K562 (cell line): ENCODE measurements around the gene MEX3A. TPM values are rescaled to one million over a fixed set of nuclear protein-coding genes. Genes with fewer than 3 reads are reported as not detected.
A peak's percentile ranks its signal among the peaks of the same experiment; 100 is the strongest.

Experiments
- ATAC-seq: fragments of 200-7000 bp; cut with Tn5 transposase; 3 replicates; pipeline ENCODE4 v1.9.1; 2020; ENCODE audit warnings: moderate library complexity
- BruUV-seq: library from RNA; stranded (reverse); fragments of 400-500 nt; replicated peaks from 2 replicates; lab custom pipeline; 2021; lab: Mats Ljungman, UMichigan
- CTCF ChIA-PET: fragments of 300-600 bp; formaldehyde crosslinking; extraction: SDS; loops from one replicate; lab custom pipeline; 2021; ENCODE audit warnings: low intra/inter-chr PET ratio; lab: Yijun Ruan, JAX
- POLR2A ChIA-PET: fragments of 300-600, 350-650 bp; sonication (Branson Sonifier 250); formaldehyde crosslinking; extraction: SDS; loops from one replicate; lab custom pipeline; 2021; ENCODE audit warnings: antibody characterized with exemption, inconsistent platforms; lab: Yijun Ruan, JAX
- DNase-seq, 4 experiments: peaks; one replicate each; pipeline versions ENCODE4 v3.0.0 to v3.0.0-alpha.2; 2011 to 2018; ENCODE audit warnings: low spot score in 3 of 4, mixed read lengths in 3 of 4; ENCODE audit errors: extremely low read depth in 1 of 4
- FAIRE-seq: peaks from 2 replicates; lab custom pipeline; 2011; peaks lifted over from hg19 to GRCh38; lab: Jason Lieb, UNC
- H2AFZ ChIP-seq: 2 replicates; pipeline ENCODE4 v1.6.0; 2011; ENCODE audit warnings: low read depth, low read length, control low read depth, inconsistent platforms
- H3K27ac ChIP-seq: fragments of 200-600 bp; 3 replicates; pipeline ENCODE4 v1.8.0; 2011; ENCODE audit warnings: low read depth, mild to moderate bottlenecking, control low read depth, inconsistent platforms, low read length, moderate library complexity, mixed read lengths; ENCODE audit errors: extremely low read depth
- H3K27me3 ChIP-seq, 2 experiments: fragments of 300-600 bp in 1 of 2; 2 replicates in 1 of 2; 3 replicates in 1 of 2; pipeline versions ENCODE4 v1.6.0 to v1.8.0; 2011; ENCODE audit warnings: inconsistent platforms in 2 of 2, low read length in 2 of 2, mild to moderate bottlenecking in 1 of 2, mixed read lengths in 1 of 2, moderate library complexity in 1 of 2; ENCODE audit not compliant: control insufficient read depth in 2 of 2, insufficient read depth in 2 of 2
- H3K36me3 ChIP-seq: fragments of 300-600 bp; 3 replicates; pipeline ENCODE4 v1.8.0; 2011; ENCODE audit warnings: mild to moderate bottlenecking, low read length, inconsistent platforms; ENCODE audit not compliant: control insufficient read depth, insufficient read depth
- H3K4me1 ChIP-seq, 2 experiments: fragments of 200-600 bp in 1 of 2; replicated peaks in 1 of 2; 2 replicates in 1 of 2; 3 replicates in 1 of 2; pipeline versions ENCODE4 v1.5.1 to v1.8.0; 2011; ENCODE audit warnings: inconsistent platforms in 2 of 2, low read length in 2 of 2, mild to moderate bottlenecking in 1 of 2, mixed read lengths in 1 of 2, moderate library complexity in 1 of 2; ENCODE audit not compliant: control insufficient read depth in 2 of 2, insufficient read depth in 2 of 2
- H3K4me2 ChIP-seq: 2 replicates; pipeline ENCODE4 v1.6.1; 2011; ENCODE audit warnings: low read length, control low read depth, inconsistent platforms, mixed read lengths; ENCODE audit not compliant: insufficient read depth
- H3K4me3 ChIP-seq: fragments of 200-600 bp; sonication (generic), shearing (Covaris generic); 2 replicates; pipeline ENCODE4 v1.5.1; 2016; ENCODE audit warnings: control low read depth, inconsistent platforms
- H3K79me2 ChIP-seq: fragments of 200-600 bp; 3 replicates; pipeline ENCODE4 v1.8.0; 2011; ENCODE audit warnings: low read length, inconsistent platforms; ENCODE audit not compliant: control insufficient read depth, insufficient read depth
- H3K9ac ChIP-seq, 2 experiments: 2 replicates each; pipeline versions ENCODE4 v1.6.0 to v1.6.1; 2011; ENCODE audit warnings: low read depth in 2 of 2, low read length in 2 of 2, control low read depth in 1 of 2, inconsistent platforms in 1 of 2, mild to moderate bottlenecking in 1 of 2, mixed read lengths in 1 of 2; ENCODE audit not compliant: insufficient read depth in 1 of 2
- H3K9me1 ChIP-seq: one replicate; pipeline ENCODE4 v1.6.0; 2011; ENCODE audit warnings: inconsistent platforms, mild to moderate bottlenecking, low read length, moderate library complexity; ENCODE audit not compliant: control insufficient read depth, insufficient read depth
- H3K9me3 ChIP-seq: replicated peaks from 2 replicates; pipeline ENCODE4 v1.5.1; 2011; ENCODE audit warnings: low read depth, low read length, inconsistent platforms; ENCODE audit not compliant: control insufficient read depth, insufficient read depth
- H4K20me1 ChIP-seq: replicated peaks from 2 replicates; pipeline ENCODE4 v1.6.1; 2011; ENCODE audit warnings: low read length, inconsistent platforms, mixed read lengths; ENCODE audit not compliant: control insufficient read depth, insufficient read depth
- ARID1B ChIP-seq: fragments of 450-650 bp; IDR thresholded peaks from 2 replicates; pipeline ENCODE4 v1.6.1; 2016; ENCODE audit warnings: antibody characterized with exemption, mild to moderate bottlenecking, inconsistent platforms
- ESRRA ChIP-seq: fragments of 450-650 bp; IDR thresholded peaks from 2 replicates; pipeline ENCODE4 v1.6.1; 2014; ENCODE audit warnings: low read depth, mild to moderate bottlenecking, moderate library complexity, borderline replicate concordance
- GATAD2B ChIP-seq: fragments of 450-650 bp; IDR thresholded peaks from 2 replicates; pipeline ENCODE4 v1.6.1; 2017; ENCODE audit warnings: mild to moderate bottlenecking, borderline replicate concordance
- MAFG ChIP-seq: fragments of 450-650 bp; conservative IDR thresholded peaks from 2 replicates; pipeline ENCODE4 v1.6.1; 2016; ENCODE audit warnings: missing genetic modification characterization, missing compliant biosample characterization
- MCM5 ChIP-seq: fragments of 450-650 bp; IDR thresholded peaks from 2 replicates; pipeline ENCODE4 v1.6.1; 2016; ENCODE audit warnings: low read depth
- RBM25 ChIP-seq: fragments of 200-400 bp; formaldehyde crosslinking; IDR thresholded peaks from 2 replicates; pipeline ENCODE4 v1.6.1; 2018; ENCODE audit warnings: low read length, low read depth, moderate library complexity; ENCODE audit not compliant: severe bottlenecking
- WGBS: fragments of 100-300 bp; shearing (Covaris generic); methylation state at CpG from one replicate; pipeline ENCODE4 v1.1.6; 2016; ENCODE audit warnings: low coverage, mixed read lengths; ENCODE audit not compliant: insufficient coverage; ENCODE audit errors: missing lambda C conversion rate; 5-methylcytosine and 5-hydroxymethylcytosine counted together
- in situ Hi-C: fragments of 300-500 bp; cut with MboI; formaldehyde crosslinking; loops from 4 replicates; pipeline ENCODE4 v1.15.0; 2018; ENCODE audit warnings: inconsistent platforms, mixed read lengths
- intact Hi-C: fragments of 100-400 bp; cut with micrococcal nuclease; formaldehyde crosslinking; loops from 2 replicates; pipeline ENCODE4 v1.14.2; 2022
- polyA plus RNA-seq, 8 experiments: library from polyadenylated mRNA; depleted of rRNA in 4 of 8; stranded (reverse) in 5 of 8; unstranded in 3 of 8; fragments of >200 nt; fragmentation: Nextera tagmentation in 2 of 8; fragmentation: Illumina TruSeq in 1 of 8; extraction: Ambion mirVana in 2 of 8; extraction: Trizol in 1 of 8; gene quantifications; 2 replicates each; pipeline versions ENCODE4 v1.2.1 to v1.2.3, GENCODE V29; 2011 to 2014; ENCODE audit warnings: inconsistent platforms in 1 of 8, missing spikeins in 1 of 8
- total RNA-seq, 7 experiments: library from RNA; depleted of rRNA in 6 of 7; stranded (reverse); fragments of >200 nt in 6 of 7; fragmentation: Illumina TruSeq in 2 of 7; extraction: Trizol in 2 of 7; gene quantifications; 2 replicates each; pipeline versions ENCODE4 v1.2.1 to v1.2.3, GENCODE V29; 2011 to 2021; ENCODE audit warnings: low replicate concordance in 1 of 7
- TF ChIP-seq, protein P1 (sequence below): fragments of 250-450 bp; sonication (Bioruptor Pico); IDR thresholded peaks from 2 replicates; pipeline ENCODE4 v1.4.0; 2020; ENCODE audit warnings: mild to moderate bottlenecking, moderate library complexity, borderline replicate concordance
- TF ChIP-seq, protein P2 (sequence below): fragments of 450-650 bp; IDR thresholded peaks from 2 replicates; pipeline ENCODE4 v1.6.1; 2017; ENCODE audit warnings: antibody characterized with exemption
- TF ChIP-seq, protein P3 (sequence below): IDR thresholded peaks from 2 replicates; pipeline ENCODE4 v1.6.1; 2011; ENCODE audit not compliant: insufficient read length; ENCODE audit errors: extremely low read depth

MEX3A gene
- total and polyA plus RNA-seq, 9 of the 15 experiments (the other 6 are each of a cell fraction or from before 2014, with no cell fraction given) = 0.36 to 13.7 (median 5.2) TPM

DNA sequence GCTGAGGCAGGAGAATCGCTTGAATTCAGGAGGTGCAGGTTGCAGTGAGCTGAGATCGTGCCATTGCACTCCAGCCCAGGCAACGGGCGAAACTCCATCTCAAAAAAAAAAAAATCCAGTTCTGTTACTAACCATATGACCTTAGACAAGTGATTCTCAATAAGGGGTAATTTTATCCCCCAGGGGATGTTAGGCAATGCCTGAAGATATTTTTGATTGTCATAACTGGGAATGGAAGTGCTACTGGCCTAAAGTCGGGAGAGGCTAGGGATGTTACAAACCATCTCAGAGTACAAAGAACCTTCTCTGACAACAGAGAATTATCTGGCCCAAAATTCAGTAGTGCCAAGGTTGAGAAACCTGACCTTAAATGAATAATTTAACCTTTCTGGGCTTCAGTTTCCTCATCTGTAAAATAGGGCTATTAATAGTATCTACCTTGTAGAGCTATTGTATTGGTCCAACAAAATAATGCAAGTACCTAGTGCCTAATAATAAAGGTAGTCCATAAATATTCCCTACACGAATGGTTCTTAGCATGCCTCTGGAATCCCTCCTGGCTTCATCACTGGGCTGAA is 26.5 kb upstream of the MEX3A start:
- H3K27me3 ChIP-seq = no peaks in the 10 kb centered on the region
- 76% methylated on average over 6 of the region's 6 CpGs for WGBS
- ChIA-PET CTCF (no interaction called here), POLR2A (interaction anchor here (0.5 to 0.9 kb wide), 3 partner anchors 10 to 153 kb away, joined by 3 read pairs; no protein-coding TSS in a partner anchor)
- H3K9me3 ChIP-seq = no peaks in the 10 kb centered on the region
- no peak overlapping the region for H3K4me2 ChIP-seq
- H4K20me1 ChIP-seq = no peaks in the 10 kb centered on the region
- H3K9me1 ChIP-seq = peaks cover 7% of the 10 kb centered on the region
- FAIRE-seq (no peak), ATAC-seq (no peak), DNase-seq (no peak)
- H2AFZ ChIP-seq = no peak overlapping the region
- H3K4me3 ChIP-seq = no peak overlapping the region
- in situ Hi-C loops (no loop called here), intact Hi-C loops (no loop called here)
- peaks cover 4% of the 10 kb centered on the region; the same call in 1 of the 3 replicates for H3K79me2 ChIP-seq
- H3K36me3 ChIP-seq = no peaks in the 10 kb centered on the region
- no peak overlapping the region for H3K27ac ChIP-seq
- TF ChIP-seq ESRRA (peak; percentile 60; the same call in 1 of the 2 replicates), RBM25 (peak; percentile 51), GATAD2B (no peak)
- peaks cover 38 to 40% of the 10 kb centered on the region in 2 experiments for H3K4me1 ChIP-seq
- 0 out of 4 replicates have a peak overlapping the region, but pooled peaks of 1 of the 2 experiments have one; percentile 40 for H3K9ac ChIP-seq
- BruUV-seq = no TSS peak

DNA sequence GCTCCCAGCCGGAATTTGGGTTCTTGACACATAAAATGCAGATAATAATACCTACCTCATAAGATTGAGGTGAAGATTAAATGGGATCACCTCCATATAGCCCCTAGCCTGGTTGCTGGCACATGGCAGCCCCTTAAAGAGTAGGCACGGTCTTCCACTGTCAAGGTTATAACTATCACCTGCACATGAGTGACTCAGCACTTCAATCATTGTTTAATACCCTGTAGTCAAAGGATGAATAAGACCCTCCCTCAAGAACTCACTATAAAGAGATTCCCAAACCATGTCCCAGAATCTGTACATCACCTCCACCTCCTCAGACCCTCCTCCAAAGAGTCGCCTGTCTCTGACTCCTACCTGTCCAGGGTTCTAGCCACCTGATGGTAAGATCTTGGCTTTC is 25.8 kb upstream of the MEX3A start:
- in situ Hi-C loops = no loop called here
- BruUV-seq = no TSS peak
- H3K9me1 ChIP-seq = peaks cover 7% of the 10 kb centered on the region
- FAIRE-seq (no peak), ATAC-seq (no peak), DNase-seq (no peak)
- ChIA-PET CTCF (no interaction called here), POLR2A (interaction anchor here (0.6 to 12.5 kb wide), 3 partner anchors 9 to 198 kb away, joined by 3 to 164 read pairs (median 8); partner anchors contain the start of gene LMNA)
- H3K36me3 ChIP-seq = no peaks in the 10 kb centered on the region
- peaks cover 33 to 47% of the 10 kb centered on the region in 2 experiments for H3K4me1 ChIP-seq
- no peak overlapping the region for H3K4me3 ChIP-seq
- no peaks in the 10 kb centered on the region for H4K20me1 ChIP-seq
- H3K9ac ChIP-seq = no peak overlapping the region
- intact Hi-C loops = no loop called here
- no peaks in the 10 kb centered on the region for H3K9me3 ChIP-seq
- H3K4me2 ChIP-seq = no peak overlapping the region
- H3K79me2 ChIP-seq = peaks cover 4% of the 10 kb centered on the region; the same call in 1 of the 3 replicates
- no peak overlapping the region for H2AFZ ChIP-seq
- no peak overlapping the region for H3K27ac ChIP-seq
- no peaks in the 10 kb centered on the region for H3K27me3 ChIP-seq
- 64% methylated on average over 3 of the region's 3 CpGs for WGBS
- TF ChIP-seq MCM5 (no peak), ARID1B (no peak), MAFG (tag) (peak; percentile 38; the same call in 1 of the 2 replicates)
- TF ChIP-seq, protein P1, sequence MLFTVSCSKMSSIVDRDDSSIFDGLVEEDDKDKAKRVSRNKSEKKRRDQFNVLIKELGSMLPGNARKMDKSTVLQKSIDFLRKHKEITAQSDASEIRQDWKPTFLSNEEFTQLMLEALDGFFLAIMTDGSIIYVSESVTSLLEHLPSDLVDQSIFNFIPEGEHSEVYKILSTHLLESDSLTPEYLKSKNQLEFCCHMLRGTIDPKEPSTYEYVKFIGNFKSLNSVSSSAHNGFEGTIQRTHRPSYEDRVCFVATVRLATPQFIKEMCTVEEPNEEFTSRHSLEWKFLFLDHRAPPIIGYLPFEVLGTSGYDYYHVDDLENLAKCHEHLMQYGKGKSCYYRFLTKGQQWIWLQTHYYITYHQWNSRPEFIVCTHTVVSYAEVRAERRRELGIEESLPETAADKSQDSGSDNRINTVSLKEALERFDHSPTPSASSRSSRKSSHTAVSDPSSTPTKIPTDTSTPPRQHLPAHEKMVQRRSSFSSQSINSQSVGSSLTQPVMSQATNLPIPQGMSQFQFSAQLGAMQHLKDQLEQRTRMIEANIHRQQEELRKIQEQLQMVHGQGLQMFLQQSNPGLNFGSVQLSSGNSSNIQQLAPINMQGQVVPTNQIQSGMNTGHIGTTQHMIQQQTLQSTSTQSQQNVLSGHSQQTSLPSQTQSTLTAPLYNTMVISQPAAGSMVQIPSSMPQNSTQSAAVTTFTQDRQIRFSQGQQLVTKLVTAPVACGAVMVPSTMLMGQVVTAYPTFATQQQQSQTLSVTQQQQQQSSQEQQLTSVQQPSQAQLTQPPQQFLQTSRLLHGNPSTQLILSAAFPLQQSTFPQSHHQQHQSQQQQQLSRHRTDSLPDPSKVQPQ (CRISPR knock-in tag) = no peak
- TF ChIP-seq, protein P2, sequence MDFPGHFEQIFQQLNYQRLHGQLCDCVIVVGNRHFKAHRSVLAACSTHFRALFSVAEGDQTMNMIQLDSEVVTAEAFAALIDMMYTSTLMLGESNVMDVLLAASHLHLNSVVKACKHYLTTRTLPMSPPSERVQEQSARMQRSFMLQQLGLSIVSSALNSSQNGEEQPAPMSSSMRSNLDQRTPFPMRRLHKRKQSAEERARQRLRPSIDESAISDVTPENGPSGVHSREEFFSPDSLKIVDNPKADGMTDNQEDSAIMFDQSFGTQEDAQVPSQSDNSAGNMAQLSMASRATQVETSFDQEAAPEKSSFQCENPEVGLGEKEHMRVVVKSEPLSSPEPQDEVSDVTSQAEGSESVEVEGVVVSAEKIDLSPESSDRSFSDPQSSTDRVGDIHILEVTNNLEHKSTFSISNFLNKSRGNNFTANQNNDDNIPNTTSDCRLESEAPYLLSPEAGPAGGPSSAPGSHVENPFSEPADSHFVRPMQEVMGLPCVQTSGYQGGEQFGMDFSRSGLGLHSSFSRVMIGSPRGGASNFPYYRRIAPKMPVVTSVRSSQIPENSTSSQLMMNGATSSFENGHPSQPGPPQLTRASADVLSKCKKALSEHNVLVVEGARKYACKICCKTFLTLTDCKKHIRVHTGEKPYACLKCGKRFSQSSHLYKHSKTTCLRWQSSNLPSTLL = no peak
- TF ChIP-seq, protein P3, sequence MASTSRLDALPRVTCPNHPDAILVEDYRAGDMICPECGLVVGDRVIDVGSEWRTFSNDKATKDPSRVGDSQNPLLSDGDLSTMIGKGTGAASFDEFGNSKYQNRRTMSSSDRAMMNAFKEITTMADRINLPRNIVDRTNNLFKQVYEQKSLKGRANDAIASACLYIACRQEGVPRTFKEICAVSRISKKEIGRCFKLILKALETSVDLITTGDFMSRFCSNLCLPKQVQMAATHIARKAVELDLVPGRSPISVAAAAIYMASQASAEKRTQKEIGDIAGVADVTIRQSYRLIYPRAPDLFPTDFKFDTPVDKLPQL = no peak
